H1 (cell line): Measurements from ENCODE around the gene FNDC3A.

Experiments used
- CBX8 ChIP-seq: fragments of 300-800, 300-1000 bp; sonication (generic); IDR thresholded peaks from 2 replicates; pipeline ENCODE4 v1.7.1; 2016; ENCODE audit warnings: low read depth, low read length, borderline replicate concordance
- EGR1 ChIP-seq: IDR thresholded peaks from 2 replicates; pipeline ENCODE4 v1.6.1; 2011; ENCODE audit warnings: low read depth, low read length, borderline replicate concordance
- HDAC2 ChIP-seq, 2 experiments: fragments of 300-600 bp in 1 of 2; sonication (generic) in 1 of 2; IDR thresholded peaks; 2 replicates each; pipeline ENCODE4 v1.6.1; 2011 to 2012; ENCODE audit warnings: low read depth in 2 of 2, low read length in 2 of 2, mild to moderate bottlenecking in 2 of 2, moderate library complexity in 2 of 2, borderline replicate concordance in 1 of 2, inconsistent platforms in 1 of 2
- NRF1 ChIP-seq: IDR thresholded peaks from 2 replicates; pipeline ENCODE4 v1.6.1; 2011; ENCODE audit warnings: mild to moderate bottlenecking, low read depth, low read length, improper control_type of control experiment
- POLR2AphosphoS5 ChIP-seq: IDR thresholded peaks from 2 replicates; pipeline ENCODE4 v1.6.1; 2011; ENCODE audit warnings: low read depth, low read length
- SP4 ChIP-seq: IDR thresholded peaks from 2 replicates; pipeline ENCODE4 v1.6.1; 2012; ENCODE audit warnings: low read length, inconsistent platforms
- TCF12 ChIP-seq: IDR thresholded peaks from 2 replicates; pipeline ENCODE4 v1.6.1; 2011; ENCODE audit warnings: low read depth, mild to moderate bottlenecking, low read length
- USF2 ChIP-seq: IDR thresholded peaks from 2 replicates; pipeline ENCODE4 v1.6.1; 2011; ENCODE audit warnings: low read length, improper control_type of control experiment
- ZNF274 ChIP-seq: IDR thresholded peaks from 2 replicates; pipeline ENCODE4 v1.7.0; 2012; ENCODE audit warnings: low read length, borderline replicate concordance; ENCODE audit errors: extremely low read depth
- TF ChIP-seq, protein P1 (sequence below), 3 experiments: IDR thresholded peaks; 1 replicate in 2 of 3; 2 replicates in 1 of 3; pipeline versions ENCODE4 v1.5.1 to v1.6.1; 2011; ENCODE audit warnings: low read length in 3 of 3, mild to moderate bottlenecking in 3 of 3, inconsistent platforms in 2 of 3, low read depth in 1 of 3, moderate library complexity in 1 of 3; ENCODE audit not compliant: insufficient read depth in 1 of 3; ENCODE audit errors: control extremely low read depth in 1 of 3
- TF ChIP-seq, protein P2 (sequence below): IDR thresholded peaks from 2 replicates; pipeline ENCODE4 v1.6.1; 2012; ENCODE audit warnings: inconsistent platforms

DNA sequence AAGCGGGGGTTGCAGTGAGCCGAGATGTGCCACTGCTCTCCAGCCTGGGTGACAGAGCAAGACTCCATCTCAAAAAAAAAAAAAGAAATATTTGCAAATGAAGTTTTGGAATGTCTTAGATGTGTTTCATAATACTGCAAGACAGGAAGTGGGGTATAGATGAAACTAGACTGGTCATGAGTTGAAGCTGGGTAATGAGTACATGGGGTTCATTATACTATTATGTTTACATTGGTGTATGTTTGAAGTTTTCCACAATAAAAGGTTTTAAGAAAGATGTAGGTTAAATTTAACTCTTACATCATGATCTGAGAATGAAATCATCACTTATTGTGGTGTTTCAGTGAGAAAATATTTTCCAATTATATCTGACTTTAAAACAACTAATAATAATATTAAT is 19.0 kb downstream of the FNDC3A start:
- TF ChIP-seq TCF12 (no peak), ZNF274 (no peak), USF2 (no peak), HDAC2 (IDR thresholded peaks at IDR 0.05; ENCODE audit: borderline replicate concordance in 1 of 2, low read depth in 2 of 2, low read length in 2 of 2) (no peak), NRF1 (no peak), POLR2AphosphoS5 (no peak), CBX8 (no peak), SP4 (no peak), EGR1 (no peak)
- TF ChIP-seq, protein P1, sequence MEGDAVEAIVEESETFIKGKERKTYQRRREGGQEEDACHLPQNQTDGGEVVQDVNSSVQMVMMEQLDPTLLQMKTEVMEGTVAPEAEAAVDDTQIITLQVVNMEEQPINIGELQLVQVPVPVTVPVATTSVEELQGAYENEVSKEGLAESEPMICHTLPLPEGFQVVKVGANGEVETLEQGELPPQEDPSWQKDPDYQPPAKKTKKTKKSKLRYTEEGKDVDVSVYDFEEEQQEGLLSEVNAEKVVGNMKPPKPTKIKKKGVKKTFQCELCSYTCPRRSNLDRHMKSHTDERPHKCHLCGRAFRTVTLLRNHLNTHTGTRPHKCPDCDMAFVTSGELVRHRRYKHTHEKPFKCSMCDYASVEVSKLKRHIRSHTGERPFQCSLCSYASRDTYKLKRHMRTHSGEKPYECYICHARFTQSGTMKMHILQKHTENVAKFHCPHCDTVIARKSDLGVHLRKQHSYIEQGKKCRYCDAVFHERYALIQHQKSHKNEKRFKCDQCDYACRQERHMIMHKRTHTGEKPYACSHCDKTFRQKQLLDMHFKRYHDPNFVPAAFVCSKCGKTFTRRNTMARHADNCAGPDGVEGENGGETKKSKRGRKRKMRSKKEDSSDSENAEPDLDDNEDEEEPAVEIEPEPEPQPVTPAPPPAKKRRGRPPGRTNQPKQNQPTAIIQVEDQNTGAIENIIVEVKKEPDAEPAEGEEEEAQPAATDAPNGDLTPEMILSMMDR (IDR thresholded peaks at IDR 0.05; ENCODE audit: control extremely low read depth in 1 of 3, insufficient read depth in 1 of 3, low read depth in 1 of 3, low read length in 3 of 3): no peak
- TF ChIP-seq, protein P2, sequence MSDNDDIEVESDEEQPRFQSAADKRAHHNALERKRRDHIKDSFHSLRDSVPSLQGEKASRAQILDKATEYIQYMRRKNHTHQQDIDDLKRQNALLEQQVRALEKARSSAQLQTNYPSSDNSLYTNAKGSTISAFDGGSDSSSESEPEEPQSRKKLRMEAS: no peak
